H1 (cell line): ENCODE data around the gene ZGLP1. TPM values are rescaled to one million over a fixed set of nuclear protein-coding genes. Genes with fewer than 3 reads are reported as not detected.

Experiments used
- CTCF ChIA-PET: fragments of 300-600 bp; sonication (Branson Sonifier 250); formaldehyde crosslinking; loops from one replicate; lab custom pipeline; 2021; ENCODE audit not compliant: partially characterized antibody; lab: Charles Lee
- POLR2A ChIA-PET: fragments of 300-600 bp; sonication (Branson Sonifier 250); formaldehyde crosslinking; loops from one replicate; lab custom pipeline; 2021; ENCODE audit warnings: inconsistent platforms; ENCODE audit not compliant: partially characterized antibody; lab: Charles Lee
- DNase-seq, 2 experiments: peaks; one replicate each; pipeline versions ENCODE4 v3.0.0 to v3.0.0-alpha.2; 2010 to 2022; ENCODE audit warnings: low spot score in 2 of 2, low read depth in 1 of 2, mixed read lengths in 1 of 2
- FAIRE-seq: peaks from 2 replicates; lab custom pipeline; 2011; peaks lifted over from hg19 to GRCh38; lab: Jason Lieb, UNC
- H2AFZ ChIP-seq: 2 replicates; pipeline ENCODE4 v1.8.1; 2012; ENCODE audit warnings: low read length, inconsistent platforms
- H2AK5ac ChIP-seq: 2 replicates; pipeline ENCODE4 v1.6.1; 2013; ENCODE audit warnings: low read depth, low read length
- H2BK120ac ChIP-seq: replicated peaks from 2 replicates; pipeline ENCODE3; 2013; ENCODE audit warnings: low read depth, low read length, inconsistent platforms
- H2BK12ac ChIP-seq: 2 replicates; pipeline ENCODE4 v1.6.1; 2013; ENCODE audit warnings: low read depth, low read length
- H2BK15ac ChIP-seq: 2 replicates; pipeline ENCODE4 v1.6.1; 2013; ENCODE audit warnings: low read length
- H2BK20ac ChIP-seq: 2 replicates; pipeline ENCODE4 v1.6.1; 2013; ENCODE audit warnings: low read length
- H2BK5ac ChIP-seq: 2 replicates; pipeline ENCODE4 v1.6.1; 2013; ENCODE audit warnings: low read depth, low read length
- H3K14ac ChIP-seq: 2 replicates; pipeline ENCODE4 v1.6.1; 2013; ENCODE audit warnings: inconsistent platforms; ENCODE audit not compliant: insufficient read length
- H3K18ac ChIP-seq: 2 replicates; pipeline ENCODE4 v1.6.1; 2013; ENCODE audit warnings: low read length; ENCODE audit errors: extremely low read depth
- H3K23ac ChIP-seq: 2 replicates; pipeline ENCODE4 v1.6.1; 2013; ENCODE audit warnings: inconsistent platforms; ENCODE audit not compliant: insufficient read length
- H3K23me2 ChIP-seq: 2 replicates; pipeline ENCODE4 v1.6.1; 2013; ENCODE audit warnings: low read depth, low read length
- H3K27ac ChIP-seq: 2 replicates; pipeline ENCODE4 v1.6.1; 2011; ENCODE audit warnings: low read depth, low read length, inconsistent platforms
- H3K27me3 ChIP-seq, 4 experiments: replicated peaks in 1 of 4; 1 replicate in 1 of 4; 2 replicates in 3 of 4; pipeline versions ENCODE4 v1.6.1 to v1.8.1; 2011 to 2013; ENCODE audit warnings: low read length in 3 of 4, mild to moderate bottlenecking in 3 of 4, inconsistent platforms in 2 of 4, mixed read lengths in 2 of 4, moderate library complexity in 1 of 4; ENCODE audit not compliant: control insufficient read depth in 3 of 4, insufficient read depth in 3 of 4; ENCODE audit errors: extremely low read depth in 1 of 4
- H3K36me3 ChIP-seq, 4 experiments: 2 replicates each; pipeline versions ENCODE4 v1.6.1 to v1.8.1; 2011 to 2013; ENCODE audit warnings: mild to moderate bottlenecking in 4 of 4, low read length in 3 of 4, moderate library complexity in 2 of 4, control low read depth in 1 of 4, inconsistent platforms in 1 of 4; ENCODE audit not compliant: insufficient read depth in 4 of 4, control insufficient read depth in 2 of 4
- H3K4ac ChIP-seq: replicated peaks from 2 replicates; pipeline ENCODE3; 2013; ENCODE audit warnings: low read length, low read depth, mixed read lengths, inconsistent platforms; ENCODE audit not compliant: insufficient read length
- H3K4me1 ChIP-seq, 4 experiments: replicated peaks in 1 of 4; 1 replicate in 1 of 4; 2 replicates in 3 of 4; pipeline versions ENCODE4 v1.6.1 to v1.8.1; 2011 to 2013; ENCODE audit warnings: low read length in 3 of 4, inconsistent platforms in 2 of 4, mixed read lengths in 1 of 4; ENCODE audit not compliant: insufficient read depth in 4 of 4, control insufficient read depth in 3 of 4
- H3K4me2 ChIP-seq, 2 experiments: 2 replicates each; pipeline versions ENCODE4 v1.6.1 to v1.8.1; 2011 to 2013; ENCODE audit warnings: low read depth in 2 of 2, low read length in 2 of 2, control low read depth in 1 of 2, inconsistent platforms in 1 of 2, mild to moderate bottlenecking in 1 of 2; ENCODE audit not compliant: insufficient read depth in 1 of 2
- H3K4me3 ChIP-seq, 4 experiments: fragments of 200-600, 300-600 bp in 1 of 4; sonication (generic), shearing (Covaris generic), sonication (Bioruptor Twin) in 1 of 4; 2 replicates each; pipeline versions ENCODE4 v1.5.1 to v1.8.1; 2011 to 2016; ENCODE audit warnings: low read length in 4 of 4, low read depth in 3 of 4, control low read depth in 2 of 4, inconsistent platforms in 2 of 4, mild to moderate bottlenecking in 2 of 4, mixed read lengths in 1 of 4, moderate library complexity in 1 of 4; ENCODE audit not compliant: insufficient read depth in 2 of 4; ENCODE audit errors: extremely low read depth in 1 of 4
- H3K56ac ChIP-seq: replicated peaks from 2 replicates; pipeline ENCODE3; 2013; ENCODE audit warnings: low read depth, mild to moderate bottlenecking, mixed read lengths, low read length, inconsistent platforms; ENCODE audit not compliant: insufficient read length
- H3K79me1 ChIP-seq: 2 replicates; pipeline ENCODE4 v1.6.1; 2013; ENCODE audit warnings: low read depth, low read length, control low read depth
- H3K79me2 ChIP-seq, 2 experiments: 2 replicates each; pipeline versions ENCODE4 v1.6.1 to v1.8.1; 2012 to 2013; ENCODE audit warnings: low read length in 2 of 2, mild to moderate bottlenecking in 2 of 2, inconsistent platforms in 1 of 2; ENCODE audit not compliant: insufficient read depth in 2 of 2, control insufficient read depth in 1 of 2
- H3K9ac ChIP-seq, 4 experiments: replicated peaks in 1 of 4; 1 replicate in 1 of 4; 2 replicates in 3 of 4; pipeline versions ENCODE4 v1.6.1 to v1.8.1; 2011 to 2013; ENCODE audit warnings: low read depth in 3 of 4, low read length in 3 of 4, control low read depth in 2 of 4, mild to moderate bottlenecking in 2 of 4, moderate library complexity in 2 of 4, inconsistent platforms in 1 of 4; ENCODE audit errors: extremely low read depth in 1 of 4
- H3K9me3 ChIP-seq, 2 experiments: 2 replicates each; pipeline versions ENCODE4 v1.6.1 to v1.8.1; 2012 to 2013; ENCODE audit warnings: mild to moderate bottlenecking in 2 of 2, moderate library complexity in 2 of 2, control low read depth in 1 of 2, inconsistent platforms in 1 of 2, low read depth in 1 of 2, low read length in 1 of 2, mixed read lengths in 1 of 2; ENCODE audit not compliant: insufficient read depth in 2 of 2
- H4K20me1 ChIP-seq, 2 experiments: replicated peaks in 1 of 2; 2 replicates each; pipeline versions ENCODE3 to v1.8.1; 2011 to 2013; ENCODE audit warnings: inconsistent platforms in 2 of 2, low read length in 2 of 2, mild to moderate bottlenecking in 1 of 2; ENCODE audit not compliant: insufficient read depth in 2 of 2, control insufficient read depth in 1 of 2
- H4K5ac ChIP-seq: 2 replicates; pipeline ENCODE4 v1.6.1; 2013; ENCODE audit warnings: low read length, low read depth, mixed read lengths, inconsistent platforms; ENCODE audit not compliant: insufficient read length
- H4K8ac ChIP-seq: 2 replicates; pipeline ENCODE4 v1.8.0; 2013; ENCODE audit warnings: mild to moderate bottlenecking, moderate library complexity, low read length, inconsistent platforms; ENCODE audit not compliant: insufficient read depth; ENCODE audit errors: extremely low read depth
- H4K91ac ChIP-seq: replicated peaks from 2 replicates; pipeline ENCODE3; 2013; ENCODE audit warnings: low read length, mixed read lengths, inconsistent platforms; ENCODE audit not compliant: insufficient read length
- POLR2AphosphoS5 ChIP-seq: IDR thresholded peaks from 2 replicates; pipeline ENCODE4 v1.6.1; 2011; ENCODE audit warnings: low read depth, low read length
- WGBS, 2 experiments: shearing (Covaris generic) in 1 of 2; methylation state at CpG; one replicate each; pipeline versions ENCODE4 v1.1.6 to v1.1.7; 2013 to 2015; ENCODE audit warnings: low lambda C conversion rate in 2 of 2, mixed read lengths in 2 of 2, inconsistent platforms in 1 of 2, low coverage in 1 of 2, missing lambda C conversion rate in 1 of 2; ENCODE audit not compliant: insufficient replicate concordance in 2 of 2, insufficient coverage in 1 of 2, insufficient read length in 1 of 2; ENCODE audit errors: extremely low coverage in 1 of 2, missing lambda C conversion rate in 1 of 2; 5-methylcytosine and 5-hydroxymethylcytosine counted together
- polyA plus RNA-seq, 7 experiments: library from polyadenylated mRNA; depleted of rRNA in 3 of 7; stranded (reverse) in 5 of 7; unstranded in 2 of 7; fragments of >200 nt in 5 of 7; fragments of 200-250 nt in 2 of 7; gene quantifications; 1 replicate in 5 of 7; 2 replicates in 1 of 7; 4 replicates in 1 of 7; pipeline versions ENCODE4 v1.2.1 to v1.2.3, GENCODE V29; 2011 to 2013; ENCODE audit warnings: missing spikeins in 2 of 7, mixed read lengths in 2 of 7
- total RNA-seq: library from RNA; stranded (reverse); fragmentation: NEBNext Ultra II Directional; extraction: Animal tissue kit (Norgen Biotek cat#: 25700); gene quantifications from 2 replicates; pipeline ENCODE4 v1.2.1, GENCODE V29; 2021

ZGLP1 gene
- total and polyA plus RNA-seq, 2 of the 8 experiments (the other 6 are each of a cell fraction or from before 2014, with no cell fraction given) = 4.2 to 5.1 TPM

DNA sequence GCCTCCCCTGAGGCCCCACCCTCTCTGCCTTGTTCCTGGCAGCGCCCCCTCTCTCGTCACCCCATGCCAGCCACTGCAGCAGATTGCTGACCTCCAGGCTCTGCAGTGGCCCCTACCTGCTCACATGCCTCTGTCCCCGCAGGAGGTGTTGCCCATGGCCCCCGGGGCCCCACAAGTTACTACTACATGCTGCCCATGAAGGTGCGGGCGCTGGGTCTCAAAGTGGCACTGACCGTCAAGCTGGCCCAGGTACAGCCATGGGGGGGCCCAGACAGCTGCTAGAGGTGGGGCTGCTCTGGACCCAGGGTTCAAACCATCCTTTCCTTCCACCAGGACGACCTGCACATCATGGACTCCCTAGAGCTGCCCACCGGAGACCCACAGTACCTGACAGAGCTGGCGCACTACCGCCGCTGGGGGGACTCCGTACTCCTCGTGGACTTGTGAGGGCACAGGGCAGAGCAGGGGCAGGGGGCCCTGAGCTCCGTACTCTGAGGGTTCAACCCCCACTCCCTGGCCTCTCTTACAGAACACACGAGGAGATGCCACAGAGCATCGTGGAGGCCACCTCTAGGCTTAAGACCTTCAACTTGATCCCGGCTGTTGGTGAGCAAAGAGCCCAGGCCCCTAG lies 51.4 kb downstream of the ZGLP1 start:
- Histone ChIP-seq H3K36me3 (peaks cover 4 to 26% (median 15%) of the 10 kb centered on the region in 4 experiments; a peak in 5 of 8 replicates), H3K18ac (no peak overlapping the region), H2BK20ac (no peak overlapping the region), H3K56ac (no peak overlapping the region), H3K14ac (no peak overlapping the region), H2AK5ac (no peak overlapping the region), H3K4me1 (peaks cover 0 to 2% (median 0%) of the 10 kb centered on the region in 4 experiments; a peak in 2 of 7 replicates), H3K4ac (no peak overlapping the region), H4K5ac (no peak overlapping the region), H2BK120ac (no peak overlapping the region), H3K79me1 (no peaks in the 10 kb centered on the region), H4K91ac (no peak overlapping the region), H2BK12ac (no peak overlapping the region), H3K4me2 (no peak overlapping the region), H3K9ac (no peak overlapping the region), H2AFZ (no peak overlapping the region), H3K9me3 (no peaks in the 10 kb centered on the region), H4K8ac (no peak overlapping the region; the same call in 1 of the 2 replicates), H3K79me2 (0 out of 4 replicates have a peak, but pooled peaks cover 0 to 4% of the 10 kb centered on the region in 2 experiments), H3K27me3 (no peaks in the 10 kb centered on the region), H2BK15ac (no peak overlapping the region), H2BK5ac (no peak overlapping the region), H3K4me3 (no peak overlapping the region), H3K23me2 (no peaks in the 10 kb centered on the region), H3K23ac (no peak overlapping the region), H4K20me1 (peaks cover 0 to 6% of the 10 kb centered on the region in 2 experiments), H3K27ac (no peak overlapping the region)
- DNase-seq (no peak), FAIRE-seq (no peak)
- 93% methylated on average over 18 of the region's 18 CpGs; no CpG with 5 or more reads in 1 of the 2 experiments for WGBS, 2 experiments
- ChIA-PET POLR2A (interaction anchor here (0.7 to 3.2 kb wide), 11 partner anchors 10 to 145 kb away, joined by 3 to 18 read pairs (median 5); partner anchors contain the start of genes DNMT1, ICAM1 and RAVER1), CTCF (interaction anchor here (0.6 to 5.4 kb wide), 56 partner anchors 9 to 191 kb away, joined by 3 to 68 read pairs (median 4); partner anchors contain the start of genes ICAM1, ICAM4, ICAM5 and RAVER1)
- TF ChIP-seq POLR2AphosphoS5 = no peak
